Mucosa of descending colon (tissue), 3 donors: ENCODE data around the gene USP47. TPM values are rescaled to one million over a fixed set of nuclear protein-coding genes. Genes with fewer than 3 reads are reported as not detected.

Experiments used
- ATAC-seq: fragments of 200-7000 bp; cut with Tn5 transposase; one replicate; pipeline ENCODE4 v1.9.1; 2020; ENCODE audit warnings: mild to moderate bottlenecking, moderate library complexity
- DNase-seq, 3 donors: peaks; one replicate each; pipeline ENCODE4 v3.0.0-alpha.2; 2020
- H3K36me3 ChIP-seq: fragments of 200-600 bp; one replicate; pipeline ENCODE4 v1.8.0; 2021; ENCODE audit warnings: low read depth, mild to moderate bottlenecking
- H3K4me1 ChIP-seq: fragments of 200-600 bp; one replicate; pipeline ENCODE4 v1.8.0; 2021; ENCODE audit warnings: low read depth, mild to moderate bottlenecking
- H3K4me3 ChIP-seq: fragments of 200-600 bp; one replicate; pipeline ENCODE4 v1.8.0; 2021; ENCODE audit warnings: mild to moderate bottlenecking
- H3K9me3 ChIP-seq: fragments of 200-600 bp; one replicate; pipeline ENCODE4 v1.8.0; 2021; ENCODE audit warnings: mild to moderate bottlenecking
- CTCF ChIP-seq: fragments of 200-600 bp; IDR thresholded peaks from one replicate; pipeline ENCODE4 v1.8.0; 2022; ENCODE audit warnings: antibody characterized with exemption, mild to moderate bottlenecking
- intact Hi-C, 2 donors: fragments of 100-400 bp; cut with DNase I in 1 of 2; cut with micrococcal nuclease in 1 of 2; formaldehyde crosslinking; loops; one replicate each; pipeline versions ENCODE4 v1.11.0 to v1.11.1; 2022; cut with DNase I, micrococcal nuclease
- total RNA-seq, 3 donors: library from RNA; stranded (reverse); fragmentation: NEBNext Ultra II Directional in 2 of 3; extraction: Animal tissue kit (Norgen Biotek cat#: 25700) in 2 of 3; gene quantifications; one replicate each; pipeline versions ENCODE4 v1.2.1 to v1.2.4, GENCODE V29; 2021 to 2023
- donor health status: DM: no; HTN: no; CAD: no; lungs with moderate emphysema.
- donor health status: DM: no; HTN: no; CAD: no.
- donor health status: DM: no; HTN: yes; CAD: no.

Gene USP47
- total RNA-seq, 3 donors from 2014 or later, result 36.1 to 59.3 (median 39.1) TPM

- H3K4me1 ChIP-seq, result no peaks in the 10 kb centered on the region
- no peaks in the 10 kb centered on the region for H3K36me3 ChIP-seq
- intact Hi-C loops, result no loop called here
- DNase-seq (no peak), ATAC-seq (no peak)
- no peak for TF ChIP-seq CTCF
- H3K9me3 ChIP-seq, result no peaks in the 10 kb centered on the region
- H3K4me3 ChIP-seq, result no peak overlapping the region
Observed at GRCh38 chr11:11923828-11924227, 82.1 kb downstream of the USP47 start.

GRCh38 chr11:11929920-11930319 lies 88.1 kb downstream of the USP47 start:
- TF ChIP-seq CTCF, result no peak
- no peaks in the 10 kb centered on the region for H3K9me3 ChIP-seq
- intact Hi-C loops, result loop anchor here in 1 of 2 donors (10.0 kb wide), 1 partner anchor 115 kb away; no protein-coding TSS in a partner anchor
- H3K4me1 ChIP-seq, result no peaks in the 10 kb centered on the region
- no peaks in the 10 kb centered on the region for H3K36me3 ChIP-seq
- ATAC-seq, result no peak
- no peak overlapping the region for H3K4me3 ChIP-seq
- no peak for DNase-seq

GRCh38 chr11:11931461-11932055 lies 89.8 kb downstream of the USP47 start:
- intact Hi-C loops, result loop anchor here in 1 of 2 donors (10.0 kb wide), 1 partner anchor 113 kb away; no protein-coding TSS in a partner anchor
- DNase-seq (peak in 1 of 3 donors; percentile 26), ATAC-seq (peak; percentile 63)
- TF ChIP-seq CTCF, result no peak
- Histone ChIP-seq H3K36me3 (no peaks in the 10 kb centered on the region), H3K4me1 (no peaks in the 10 kb centered on the region), H3K9me3 (no peaks in the 10 kb centered on the region), H3K4me3 (no peak overlapping the region)

GRCh38 chr11:11935536-11935935 lies 93.8 kb downstream of the USP47 start:
- DNase-seq (no peak), ATAC-seq (no peak)
- Histone ChIP-seq H3K9me3 (no peaks in the 10 kb centered on the region), H3K4me3 (no peak overlapping the region), H3K4me1 (no peaks in the 10 kb centered on the region), H3K36me3 (no peaks in the 10 kb centered on the region)
- no peak for TF ChIP-seq CTCF
- intact Hi-C loops, result loop anchor here in 1 of 2 donors (10.0 kb wide), 1 partner anchor 109 kb away; no protein-coding TSS in a partner anchor

- Histone ChIP-seq H3K4me1 (no peaks in the 10 kb centered on the region), H3K4me3 (no peak overlapping the region), H3K36me3 (no peaks in the 10 kb centered on the region), H3K9me3 (no peaks in the 10 kb centered on the region)
- DNase-seq, result no peak
- ATAC-seq, result no peak
- intact Hi-C loops, result loop anchor here in 1 of 2 donors (10.0 kb wide), 1 partner anchor 107 kb away; no protein-coding TSS in a partner anchor
- no peak for TF ChIP-seq CTCF
Observed at GRCh38 chr11:11937433-11937832, 95.7 kb downstream of the USP47 start.
